ENCODE data around the gene CAMK2A.

The CAMK2A gene

DNA sequence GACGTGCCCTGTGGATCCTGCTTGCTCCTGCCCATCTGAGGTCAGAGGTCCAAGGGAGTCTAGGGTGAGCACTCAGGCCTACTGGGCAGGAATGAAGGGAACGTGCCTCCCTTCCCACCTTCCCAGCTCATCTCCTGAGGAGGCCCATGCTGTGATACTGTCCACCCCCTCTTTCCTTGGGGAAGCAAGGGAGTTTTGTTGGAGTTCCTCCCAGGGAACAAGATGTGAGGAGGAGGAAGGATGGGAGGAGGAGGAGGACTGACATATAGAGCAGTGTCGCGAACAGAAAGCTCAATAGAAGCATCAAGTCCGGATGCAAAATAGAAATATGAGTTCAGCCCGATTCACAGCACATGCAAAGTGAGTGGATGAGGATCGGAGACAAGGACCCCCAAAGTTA is 58.7 kb downstream of the CAMK2A start:
- no peaks in the 10 kb centered on the region for H3K9me3 ChIP-seq (ENCODE audit: control insufficient read depth, insufficient read depth, low read depth, low read length)
- ChIA-PET POLR2A (no interaction called here), CTCF (interaction anchor here (3.9 kb wide), 1 partner anchor 13 kb away, joined by 11 read pairs; no protein-coding TSS in a partner anchor)
- no peak overlapping the region for H3K27ac ChIP-seq (ENCODE audit: extremely low read depth, low read depth, low read length)
- no peaks in the 10 kb centered on the region for H3K36me3 ChIP-seq (ENCODE audit: control insufficient read depth in 2 of 2, insufficient read depth in 1 of 2, low read length in 2 of 2)
- no peak overlapping the region for H3K4me3 ChIP-seq (ENCODE audit: low read depth, low read length)
- TF ChIP-seq ZNF555 (tag by site-specific recombination; conservative IDR thresholded peaks at IDR 0.05), result no peak
- TF ChIP-seq ZNF16 (tag by site-specific recombination; IDR thresholded peaks at IDR 0.05; ENCODE audit: low read depth), result no peak
- no peak for TF ChIP-seq ZNF843 (tag by site-specific recombination; IDR thresholded peaks at IDR 0.05)
- TF ChIP-seq GFI1B (tag by site-specific recombination; IDR thresholded peaks at IDR 0.05), result no peak
- TF ChIP-seq ZNF37A (tag by site-specific recombination; IDR thresholded peaks at IDR 0.05), result no peak
- TF ChIP-seq ZNF664 (tag by site-specific recombination; IDR thresholded peaks at IDR 0.05), result no peak
- H3K4me1 ChIP-seq (ENCODE audit: control insufficient read depth, insufficient read depth, low read length), result no peaks in the 10 kb centered on the region

DNA sequence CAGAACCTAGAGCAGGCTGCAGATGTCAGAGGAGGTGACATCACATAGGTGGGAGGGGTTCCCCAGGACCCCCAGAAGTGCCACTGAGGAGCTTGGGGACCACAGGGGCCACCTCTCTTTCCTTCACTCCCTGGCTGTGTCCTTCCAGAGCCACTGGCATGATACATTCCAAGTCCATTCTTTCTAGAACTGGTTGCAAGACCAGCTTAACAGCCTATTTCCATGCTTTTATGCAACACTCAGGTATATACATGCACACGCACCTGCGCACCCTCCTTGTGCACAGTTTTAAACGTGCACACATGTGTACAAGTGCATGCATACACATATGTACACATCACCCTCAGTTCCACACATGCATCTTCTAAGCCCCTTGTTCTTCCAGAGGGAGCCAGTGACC is 60.0 kb downstream of the CAMK2A start:
- Histone ChIP-seq H3K4me3 (ENCODE audit: low read depth, low read length) (no peak overlapping the region), H3K27ac (ENCODE audit: extremely low read depth, low read depth, low read length) (no peak overlapping the region), H3K36me3 (ENCODE audit: control insufficient read depth in 2 of 2, insufficient read depth in 1 of 2, low read length in 2 of 2) (no peaks in the 10 kb centered on the region), H3K9me3 (ENCODE audit: control insufficient read depth, insufficient read depth, low read depth, low read length) (no peaks in the 10 kb centered on the region), H3K4me1 (ENCODE audit: control insufficient read depth, insufficient read depth, low read length) (no peaks in the 10 kb centered on the region)
- CTCF ChIA-PET, result interaction anchor here (0.6 to 3.9 kb wide), 2 partner anchors 11 to 68 kb away, joined by 3 to 11 read pairs; no protein-coding TSS in a partner anchor
- POLR2A ChIA-PET, result no interaction called here
- TF ChIP-seq, protein P1, sequence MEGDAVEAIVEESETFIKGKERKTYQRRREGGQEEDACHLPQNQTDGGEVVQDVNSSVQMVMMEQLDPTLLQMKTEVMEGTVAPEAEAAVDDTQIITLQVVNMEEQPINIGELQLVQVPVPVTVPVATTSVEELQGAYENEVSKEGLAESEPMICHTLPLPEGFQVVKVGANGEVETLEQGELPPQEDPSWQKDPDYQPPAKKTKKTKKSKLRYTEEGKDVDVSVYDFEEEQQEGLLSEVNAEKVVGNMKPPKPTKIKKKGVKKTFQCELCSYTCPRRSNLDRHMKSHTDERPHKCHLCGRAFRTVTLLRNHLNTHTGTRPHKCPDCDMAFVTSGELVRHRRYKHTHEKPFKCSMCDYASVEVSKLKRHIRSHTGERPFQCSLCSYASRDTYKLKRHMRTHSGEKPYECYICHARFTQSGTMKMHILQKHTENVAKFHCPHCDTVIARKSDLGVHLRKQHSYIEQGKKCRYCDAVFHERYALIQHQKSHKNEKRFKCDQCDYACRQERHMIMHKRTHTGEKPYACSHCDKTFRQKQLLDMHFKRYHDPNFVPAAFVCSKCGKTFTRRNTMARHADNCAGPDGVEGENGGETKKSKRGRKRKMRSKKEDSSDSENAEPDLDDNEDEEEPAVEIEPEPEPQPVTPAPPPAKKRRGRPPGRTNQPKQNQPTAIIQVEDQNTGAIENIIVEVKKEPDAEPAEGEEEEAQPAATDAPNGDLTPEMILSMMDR (tag by site-specific recombination; IDR thresholded peaks at IDR 0.05), result no peak
- TF ChIP-seq SP3 (tag by site-specific recombination; IDR thresholded peaks at IDR 0.05), result no peak
- TF ChIP-seq, protein P2, sequence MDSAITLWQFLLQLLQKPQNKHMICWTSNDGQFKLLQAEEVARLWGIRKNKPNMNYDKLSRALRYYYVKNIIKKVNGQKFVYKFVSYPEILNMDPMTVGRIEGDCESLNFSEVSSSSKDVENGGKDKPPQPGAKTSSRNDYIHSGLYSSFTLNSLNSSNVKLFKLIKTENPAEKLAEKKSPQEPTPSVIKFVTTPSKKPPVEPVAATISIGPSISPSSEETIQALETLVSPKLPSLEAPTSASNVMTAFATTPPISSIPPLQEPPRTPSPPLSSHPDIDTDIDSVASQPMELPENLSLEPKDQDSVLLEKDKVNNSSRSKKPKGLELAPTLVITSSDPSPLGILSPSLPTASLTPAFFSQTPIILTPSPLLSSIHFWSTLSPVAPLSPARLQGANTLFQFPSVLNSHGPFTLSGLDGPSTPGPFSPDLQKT (IDR thresholded peaks at IDR 0.05; ENCODE audit: borderline replicate concordance, low read depth, low read length), result no peak
- no peak for TF ChIP-seq ZNF24 (tag by site-specific recombination; IDR thresholded peaks at IDR 0.05)
- no peak for TF ChIP-seq ZNF600 (tag by site-specific recombination; IDR thresholded peaks at IDR 0.05)
- TF ChIP-seq ZNF302 (tag by site-specific recombination; IDR thresholded peaks at IDR 0.05; ENCODE audit: low read depth), result no peak
- TF ChIP-seq ZBTB1 (tag by site-specific recombination; IDR thresholded peaks at IDR 0.05), result no peak
- TF ChIP-seq ZNF16 (tag by site-specific recombination; IDR thresholded peaks at IDR 0.05; ENCODE audit: low read depth), result no peak
- no peak for TF ChIP-seq ZNF223 (tag by site-specific recombination; IDR thresholded peaks at IDR 0.05)
- TF ChIP-seq, protein P3, sequence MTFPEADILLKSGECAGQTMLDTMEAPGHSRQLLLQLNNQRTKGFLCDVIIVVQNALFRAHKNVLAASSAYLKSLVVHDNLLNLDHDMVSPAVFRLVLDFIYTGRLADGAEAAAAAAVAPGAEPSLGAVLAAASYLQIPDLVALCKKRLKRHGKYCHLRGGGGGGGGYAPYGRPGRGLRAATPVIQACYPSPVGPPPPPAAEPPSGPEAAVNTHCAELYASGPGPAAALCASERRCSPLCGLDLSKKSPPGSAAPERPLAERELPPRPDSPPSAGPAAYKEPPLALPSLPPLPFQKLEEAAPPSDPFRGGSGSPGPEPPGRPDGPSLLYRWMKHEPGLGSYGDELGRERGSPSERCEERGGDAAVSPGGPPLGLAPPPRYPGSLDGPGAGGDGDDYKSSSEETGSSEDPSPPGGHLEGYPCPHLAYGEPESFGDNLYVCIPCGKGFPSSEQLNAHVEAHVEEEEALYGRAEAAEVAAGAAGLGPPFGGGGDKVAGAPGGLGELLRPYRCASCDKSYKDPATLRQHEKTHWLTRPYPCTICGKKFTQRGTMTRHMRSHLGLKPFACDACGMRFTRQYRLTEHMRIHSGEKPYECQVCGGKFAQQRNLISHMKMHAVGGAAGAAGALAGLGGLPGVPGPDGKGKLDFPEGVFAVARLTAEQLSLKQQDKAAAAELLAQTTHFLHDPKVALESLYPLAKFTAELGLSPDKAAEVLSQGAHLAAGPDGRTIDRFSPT (tag by site-specific recombination; IDR thresholded peaks at IDR 0.05), result no peak
- TF ChIP-seq, protein P4, sequence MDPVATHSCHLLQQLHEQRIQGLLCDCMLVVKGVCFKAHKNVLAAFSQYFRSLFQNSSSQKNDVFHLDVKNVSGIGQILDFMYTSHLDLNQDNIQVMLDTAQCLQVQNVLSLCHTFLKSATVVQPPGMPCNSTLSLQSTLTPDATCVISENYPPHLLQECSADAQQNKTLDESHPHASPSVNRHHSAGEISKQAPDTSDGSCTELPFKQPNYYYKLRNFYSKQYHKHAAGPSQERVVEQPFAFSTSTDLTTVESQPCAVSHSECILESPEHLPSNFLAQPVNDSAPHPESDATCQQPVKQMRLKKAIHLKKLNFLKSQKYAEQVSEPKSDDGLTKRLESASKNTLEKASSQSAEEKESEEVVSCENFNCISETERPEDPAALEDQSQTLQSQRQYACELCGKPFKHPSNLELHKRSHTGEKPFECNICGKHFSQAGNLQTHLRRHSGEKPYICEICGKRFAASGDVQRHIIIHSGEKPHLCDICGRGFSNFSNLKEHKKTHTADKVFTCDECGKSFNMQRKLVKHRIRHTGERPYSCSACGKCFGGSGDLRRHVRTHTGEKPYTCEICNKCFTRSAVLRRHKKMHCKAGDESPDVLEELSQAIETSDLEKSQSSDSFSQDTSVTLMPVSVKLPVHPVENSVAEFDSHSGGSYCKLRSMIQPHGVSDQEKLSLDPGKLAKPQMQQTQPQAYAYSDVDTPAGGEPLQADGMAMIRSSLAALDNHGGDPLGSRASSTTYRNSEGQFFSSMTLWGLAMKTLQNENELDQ (tag by site-specific recombination; IDR thresholded peaks at IDR 0.05; ENCODE audit: low read depth), result no peak
- TF ChIP-seq ZNF354C (tag by site-specific recombination; IDR thresholded peaks at IDR 0.05; ENCODE audit: borderline replicate concordance, low read depth), result no peak
- no peak for TF ChIP-seq GLIS2 (tag by site-specific recombination; IDR thresholded peaks at IDR 0.05)
- no peak for TF ChIP-seq ZNF426 (tag by site-specific recombination; IDR thresholded peaks at IDR 0.05)
- TF ChIP-seq ZNF629 (tag by site-specific recombination; IDR thresholded peaks at IDR 0.05), result no peak
- no peak for TF ChIP-seq ZNF561 (tag by site-specific recombination; IDR thresholded peaks at IDR 0.05; ENCODE audit: borderline replicate concordance)
- no peak for TF ChIP-seq ZNF239 (tag by site-specific recombination; IDR thresholded peaks at IDR 0.05)
- TF ChIP-seq GLI4 (tag by site-specific recombination; IDR thresholded peaks at IDR 0.05), result no peak

Measured in HEK293 (cell line).